Measurements from ENCODE around the gene STX17.
"Not testable (repeated sequence)": the region's sequence is repeated elsewhere in the genome, so short reads cannot be mapped to it uniquely, and the experiment has no call there.

The STX17 gene

DNA sequence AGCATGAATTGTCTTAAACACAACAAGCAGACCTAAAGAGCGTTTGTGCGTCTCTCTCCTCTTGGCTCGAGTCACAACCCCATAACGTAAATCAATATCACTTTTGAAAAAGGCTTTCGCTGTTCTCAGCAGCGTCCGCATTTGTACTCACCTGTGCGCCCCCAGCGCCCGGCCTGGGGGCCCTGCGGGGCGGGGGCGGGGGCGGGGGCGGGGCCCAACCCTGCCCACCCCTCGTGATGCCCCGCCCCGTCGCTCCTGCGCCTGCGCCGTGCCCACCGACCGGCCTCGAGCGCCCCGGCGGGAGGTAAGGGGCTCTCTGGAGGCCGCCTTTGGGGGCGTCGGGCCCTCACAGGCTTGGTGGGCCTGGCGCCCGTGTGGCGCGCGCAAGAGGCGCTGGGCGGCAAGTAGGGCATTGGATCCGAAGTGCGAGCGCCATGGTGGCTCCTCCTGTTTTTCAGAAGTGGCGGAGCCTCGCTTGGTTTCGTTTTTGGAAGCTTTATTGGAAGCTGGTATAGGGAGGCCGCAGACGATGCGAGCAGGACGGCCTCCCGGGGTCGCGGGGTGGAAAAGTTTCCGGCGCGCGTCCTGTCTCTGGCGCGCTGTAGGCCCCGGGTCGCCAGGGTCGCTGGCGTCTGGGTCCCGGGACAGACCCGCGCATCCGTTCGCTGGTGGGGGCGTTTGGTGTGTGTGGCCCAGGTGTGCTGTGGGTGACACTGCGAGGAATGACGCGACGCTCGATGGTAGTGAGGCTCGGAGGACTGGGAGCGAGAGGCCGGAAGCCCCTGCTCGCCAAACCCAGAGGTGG is at the start of gene STX17:
Gene STX17, plus strand, starts transcription at position 252 of the 805 bp plus-strand sequence. CDS start 8,586 bp downstream, outside the sequence.
- DNase-seq: peak; percentile 82

DNA sequence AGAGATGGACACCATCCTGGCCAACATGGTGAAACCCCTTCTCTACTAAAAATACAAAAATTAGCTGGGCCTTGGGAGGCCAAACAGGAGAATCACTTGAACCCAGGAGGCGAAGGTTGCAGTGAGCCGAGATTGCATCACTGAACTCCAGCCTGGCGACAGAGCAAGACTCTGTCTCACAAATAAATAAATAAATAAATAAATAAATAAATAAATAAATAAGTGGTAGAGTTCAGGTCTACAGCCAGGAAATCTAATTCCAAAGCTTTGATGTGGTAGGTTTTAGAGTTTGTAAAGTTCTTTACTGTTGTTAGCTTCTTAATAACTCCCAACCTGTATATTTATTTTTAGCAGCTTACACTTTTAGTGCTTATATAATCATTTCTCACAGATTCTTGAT is 48.9 kb upstream of the STX17 start:
- not testable (repeated sequence) for DNase-seq

DNA sequence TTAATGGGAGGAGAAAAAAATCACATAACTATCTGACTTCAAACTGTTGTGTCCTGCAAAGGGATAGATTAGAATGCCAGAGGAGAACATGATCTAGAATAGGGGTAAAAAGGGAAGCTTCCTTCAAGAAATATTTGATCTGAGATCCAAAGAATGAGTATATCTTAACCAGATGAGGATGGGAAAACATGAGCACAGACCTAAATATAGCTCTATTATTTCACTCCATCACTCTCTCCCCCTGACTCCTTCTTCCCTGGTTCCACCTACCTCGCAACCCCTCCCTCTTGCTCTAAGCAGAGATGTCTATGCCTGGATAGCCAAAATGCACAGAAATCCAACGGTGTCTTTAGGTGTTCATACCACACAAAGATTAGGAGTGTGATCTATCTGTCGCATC is 48.4 kb upstream of the STX17 start:
- no peak for DNase-seq

DNA sequence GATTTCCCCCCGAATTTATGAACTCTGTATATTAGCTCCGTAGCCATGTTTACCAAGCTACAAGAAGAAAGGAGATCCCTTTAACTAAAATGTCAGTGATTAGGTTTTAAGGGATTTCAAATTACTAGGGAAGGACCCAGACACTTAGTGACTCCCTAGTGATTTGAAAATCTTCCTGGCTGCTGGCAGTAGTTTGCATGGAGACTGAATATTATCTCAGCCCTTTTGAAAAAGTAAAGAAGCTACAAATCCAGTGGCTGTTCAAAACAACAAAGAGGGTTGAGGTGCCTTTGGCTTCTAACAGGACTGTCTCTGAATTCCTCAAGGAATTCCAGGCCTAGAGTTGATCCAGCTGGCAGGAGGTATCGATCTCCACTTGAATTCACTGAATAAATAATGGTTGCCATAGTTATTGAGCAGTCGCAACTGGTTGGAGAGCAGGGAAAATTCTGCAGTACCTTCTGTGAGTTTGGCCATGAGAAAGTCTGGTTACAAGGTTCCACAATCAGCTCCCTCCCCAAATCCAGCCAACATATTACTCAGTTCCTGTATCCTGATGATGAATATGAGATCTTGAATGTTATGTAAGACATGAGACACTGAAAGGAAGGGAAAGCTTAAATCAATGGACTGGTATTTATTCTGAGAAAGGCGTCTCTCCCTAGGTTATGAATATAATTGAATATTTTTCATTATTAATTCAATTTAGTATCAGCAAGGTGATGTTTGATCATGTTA is 47.0 kb upstream of the STX17 start:
- peak; percentile 31 for DNase-seq

DNA sequence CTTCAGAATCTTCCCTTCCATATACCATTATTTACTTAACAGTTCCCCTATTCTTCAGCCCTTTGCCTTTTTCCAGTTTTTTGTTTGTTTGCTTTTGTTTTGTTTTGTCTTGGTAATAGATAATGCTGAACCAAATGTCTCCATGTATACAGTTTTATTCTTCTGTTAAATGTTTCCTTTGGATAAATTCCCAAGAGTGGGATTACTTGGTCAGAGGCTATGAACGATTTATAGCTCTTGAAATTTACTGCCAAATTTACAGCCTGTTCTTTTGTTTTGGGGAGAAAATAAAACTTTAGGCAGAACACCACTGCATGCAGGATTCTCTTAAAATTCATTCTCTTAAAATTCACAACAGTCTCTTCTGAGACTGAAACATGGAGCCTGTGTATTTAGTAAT is 46.2 kb upstream of the STX17 start:
- no peak for DNase-seq

DNA sequence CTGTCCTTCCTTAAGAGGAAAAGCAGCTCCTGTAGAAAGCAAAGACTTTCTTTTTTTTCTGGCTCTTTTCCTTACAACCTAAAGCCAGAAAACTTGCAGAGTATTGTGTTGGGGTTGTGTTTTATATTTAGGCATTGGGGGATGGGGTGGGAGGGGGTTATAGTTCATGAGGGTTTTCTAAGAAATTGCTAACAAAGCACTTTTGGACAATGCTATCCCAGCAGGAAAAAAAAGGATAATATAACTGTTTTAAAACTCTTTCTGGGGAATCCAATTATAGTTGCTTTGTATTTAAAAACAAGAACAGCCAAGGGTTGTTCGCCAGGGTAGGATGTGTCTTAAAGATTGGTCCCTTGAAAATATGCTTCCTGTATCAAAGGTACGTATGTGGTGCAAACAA is 42.5 kb upstream of the STX17 start:
- no peak for DNase-seq

DNA sequence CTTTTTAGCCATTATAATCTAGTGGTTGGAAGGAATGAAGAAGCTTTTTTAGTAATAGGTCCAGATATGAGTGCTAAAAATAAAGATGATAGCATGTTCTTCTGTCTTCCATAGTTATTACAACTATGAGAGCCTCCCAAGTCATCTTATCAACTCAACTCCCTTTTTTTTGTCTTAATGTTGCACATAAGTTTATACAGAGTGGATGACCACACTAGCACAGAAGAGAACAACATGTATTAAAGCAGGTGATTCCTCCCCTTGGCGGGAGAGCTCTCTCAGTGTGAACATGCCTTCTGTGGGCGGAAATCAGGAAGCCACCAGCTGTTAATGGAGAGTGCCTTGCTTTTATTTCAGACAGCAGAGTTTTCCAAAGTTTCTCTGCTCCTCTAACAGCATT is 40.1 kb upstream of the STX17 start:
- DNase-seq: no peak

DNA sequence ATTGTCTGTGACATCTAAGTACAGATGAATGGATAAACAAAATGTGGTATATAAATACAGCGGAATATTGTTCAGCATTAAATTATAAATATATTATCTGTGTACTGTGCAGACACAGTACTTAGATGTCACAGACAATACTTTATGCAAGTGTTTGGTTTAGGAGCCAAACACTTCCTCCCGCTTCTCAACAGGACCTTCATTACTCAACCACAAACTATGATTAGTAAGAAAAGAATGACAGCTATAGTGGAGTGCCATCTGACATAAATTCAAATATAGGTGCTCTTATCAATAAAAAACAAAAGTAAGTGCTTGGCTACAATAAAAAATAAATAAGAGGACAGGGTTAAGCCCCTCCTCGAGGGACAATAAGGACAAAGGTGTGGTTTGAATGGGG is 38.9 kb upstream of the STX17 start:
- DNase-seq: no peak

DNA sequence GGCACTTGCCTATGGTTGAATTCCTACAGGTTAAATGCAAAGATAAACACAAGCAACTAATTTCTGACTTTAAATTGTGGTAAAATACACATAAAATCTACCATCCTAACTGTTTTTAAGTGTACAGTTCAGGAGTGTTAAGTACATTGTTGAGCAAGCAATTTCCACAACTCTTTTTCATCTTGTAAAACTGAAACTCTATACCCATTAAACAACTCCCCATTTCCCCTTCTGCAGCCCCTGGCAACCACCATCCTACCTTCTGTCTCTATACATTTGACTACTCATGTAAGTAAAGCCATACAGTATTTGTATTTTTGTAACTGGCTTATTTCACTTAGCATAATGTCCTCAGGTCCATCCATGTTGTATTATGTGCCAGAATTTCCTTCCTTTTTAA is 38.5 kb upstream of the STX17 start:
- no peak for DNase-seq

DNA sequence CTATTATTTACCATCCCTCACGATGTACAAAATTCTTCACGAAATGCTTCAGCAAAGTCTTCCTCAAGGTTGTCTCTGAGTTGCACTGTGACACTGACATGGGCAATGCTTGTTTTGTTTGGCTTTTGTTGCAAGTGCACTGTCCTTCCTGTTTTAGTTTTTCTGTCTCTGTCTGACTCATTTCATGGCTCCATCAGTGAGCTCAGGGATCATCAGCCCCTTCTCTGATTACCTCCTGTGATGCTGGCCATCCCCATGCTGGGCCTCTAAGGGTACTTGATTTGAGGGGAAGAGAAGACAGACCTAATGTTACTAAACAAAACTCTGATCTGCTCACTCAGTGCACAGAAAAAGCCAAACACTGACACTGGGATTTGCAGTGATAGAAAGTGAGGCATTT is 37.6 kb upstream of the STX17 start:
- DNase-seq: no peak

DNA sequence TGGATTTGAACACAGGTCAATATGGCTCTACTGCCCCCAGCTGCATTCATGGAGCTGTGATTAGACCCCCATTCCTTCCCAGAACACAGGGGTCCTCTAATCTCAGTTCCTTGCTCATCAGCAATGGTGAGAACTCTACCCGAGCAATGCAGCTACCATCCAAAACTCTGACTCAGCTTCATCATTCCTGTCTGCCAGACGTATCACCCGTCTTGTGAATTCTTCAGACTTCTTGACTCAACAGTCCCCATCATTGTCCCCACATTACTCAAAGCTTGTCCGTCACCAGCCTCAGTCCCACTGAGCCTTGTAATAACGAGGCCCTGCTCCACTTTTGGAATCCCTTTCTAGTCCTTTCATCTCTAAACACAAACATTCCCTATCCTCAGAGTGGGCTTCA is 36.3 kb upstream of the STX17 start:
- no peak for DNase-seq

DNA sequence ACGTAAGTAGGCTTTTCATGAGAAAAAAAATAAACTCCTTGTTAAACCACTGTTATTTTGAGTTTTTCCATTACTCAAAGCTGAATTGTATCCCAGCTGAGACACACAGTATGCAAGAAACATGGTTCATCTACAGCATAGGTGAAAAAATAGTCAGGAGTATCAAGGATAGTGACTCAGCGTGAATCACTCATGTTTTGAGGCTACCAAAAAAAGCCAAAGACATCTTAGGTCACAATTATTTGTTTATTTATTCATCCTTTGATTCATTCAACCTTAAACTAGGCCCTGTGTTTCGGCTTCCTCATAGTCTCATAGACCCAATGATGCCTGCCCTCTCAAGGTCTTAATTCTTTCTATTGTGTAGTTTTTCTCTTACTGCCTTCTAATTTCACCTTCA is 32.9 kb upstream of the STX17 start:
- no peak for DNase-seq

DNA sequence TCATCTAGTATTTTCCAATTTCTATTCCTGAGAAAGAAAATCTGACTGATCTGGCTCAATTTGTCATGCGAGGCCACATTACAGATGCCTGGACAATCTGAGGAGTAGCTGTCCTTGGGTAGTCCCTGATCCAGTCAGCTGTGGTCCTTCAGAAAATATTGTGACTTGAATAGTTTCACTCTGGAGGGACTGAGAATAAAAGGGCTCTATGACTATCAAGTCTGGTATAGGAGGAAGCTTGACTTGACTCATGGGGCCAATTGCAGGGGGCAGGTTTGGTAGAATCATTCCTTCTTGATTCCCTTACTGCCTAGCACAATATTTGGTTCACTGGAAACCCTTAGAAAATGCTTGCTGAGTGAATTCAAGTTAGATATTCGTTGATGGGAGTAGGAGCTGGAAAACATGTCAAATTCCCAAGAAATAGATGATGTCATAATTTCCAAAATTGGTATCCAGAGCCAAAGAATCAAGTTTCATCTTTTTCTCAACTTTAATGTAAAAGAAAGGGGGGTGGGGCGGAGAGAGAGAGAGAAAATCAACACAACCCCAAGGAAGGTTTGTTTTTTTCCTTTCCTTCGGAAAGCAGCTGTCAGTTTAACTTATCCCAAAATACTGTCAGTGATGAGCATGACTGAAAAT is 32.4 kb upstream of the STX17 start:
- DNase-seq: no peak

DNA sequence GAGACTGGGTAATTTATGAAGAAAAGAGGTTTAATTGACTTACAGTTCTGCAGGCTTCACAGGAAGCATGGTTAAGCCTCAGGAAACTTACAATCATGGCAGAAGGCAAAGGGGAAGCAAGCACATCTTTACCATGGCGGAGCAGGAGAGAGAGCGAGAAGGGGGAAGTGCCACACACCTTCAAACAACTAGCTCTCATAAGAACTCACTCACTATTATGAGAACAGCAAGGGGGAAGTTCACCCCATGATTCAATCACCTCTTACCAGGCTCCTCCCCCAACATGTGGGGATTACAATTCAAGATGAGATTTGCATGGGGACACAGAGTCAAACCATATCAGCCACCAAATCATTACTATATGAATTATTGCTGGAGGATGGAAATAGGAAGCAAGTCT is 30.3 kb upstream of the STX17 start:
- DNase-seq: no peak

DNA sequence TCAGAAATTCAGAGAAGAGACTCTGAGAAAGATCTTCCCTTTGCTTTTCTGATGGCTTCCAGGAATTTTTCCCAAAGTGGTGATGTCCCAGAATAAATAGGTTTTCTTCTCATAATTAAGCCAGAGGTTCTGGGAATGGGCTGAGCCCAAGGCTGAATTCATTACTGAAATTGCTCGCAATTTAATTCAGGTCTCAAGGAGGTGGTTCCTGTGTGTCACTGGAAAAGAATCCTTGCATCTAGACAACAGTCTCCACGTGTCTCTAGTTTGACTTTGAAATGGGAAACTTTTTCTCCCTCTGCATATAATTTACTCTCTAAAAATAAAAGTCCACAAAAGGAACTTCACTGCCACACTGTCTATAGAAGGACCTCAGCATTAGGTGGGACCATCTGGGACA is 27.8 kb upstream of the STX17 start:
- DNase-seq: no peak

DNA sequence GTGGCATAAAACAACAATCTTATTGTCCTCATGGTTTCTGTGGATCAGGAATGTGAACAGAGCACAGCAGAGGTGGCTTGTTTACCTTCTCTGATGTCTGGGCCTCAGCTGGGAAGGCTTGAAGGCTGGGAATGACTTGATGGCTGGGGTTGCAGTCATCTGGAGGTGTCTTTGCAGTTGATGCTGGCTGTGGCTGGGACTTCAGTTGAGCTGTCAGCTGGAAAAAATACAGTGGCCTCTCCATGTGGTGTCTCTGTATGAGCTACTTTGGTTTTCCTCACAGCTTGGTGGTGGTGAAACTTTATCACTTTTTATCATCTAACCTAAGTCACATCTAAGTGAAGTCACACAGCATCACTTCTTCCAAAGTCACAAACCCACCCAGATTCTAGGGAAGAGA is 24.7 kb upstream of the STX17 start:
- DNase-seq: no peak

DNA sequence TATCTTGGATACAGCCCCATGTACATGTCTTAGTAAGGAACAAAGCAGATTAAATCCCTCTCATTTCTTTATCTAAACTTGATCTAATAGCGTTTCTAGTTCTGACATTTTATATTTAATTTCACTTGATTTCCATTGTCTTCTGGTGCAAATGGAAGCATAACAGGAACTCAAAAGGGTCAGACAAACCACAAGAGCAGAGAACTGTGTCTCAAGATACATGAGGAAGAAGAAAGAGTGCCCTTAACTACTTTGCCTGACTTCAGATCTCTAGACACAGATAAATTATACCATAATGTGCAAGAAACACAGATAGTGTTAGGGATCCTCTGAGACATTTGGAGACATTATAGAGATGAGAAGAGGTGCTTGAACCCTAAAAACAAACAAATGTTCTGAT is 20.7 kb upstream of the STX17 start:
- DNase-seq: no peak

DNA sequence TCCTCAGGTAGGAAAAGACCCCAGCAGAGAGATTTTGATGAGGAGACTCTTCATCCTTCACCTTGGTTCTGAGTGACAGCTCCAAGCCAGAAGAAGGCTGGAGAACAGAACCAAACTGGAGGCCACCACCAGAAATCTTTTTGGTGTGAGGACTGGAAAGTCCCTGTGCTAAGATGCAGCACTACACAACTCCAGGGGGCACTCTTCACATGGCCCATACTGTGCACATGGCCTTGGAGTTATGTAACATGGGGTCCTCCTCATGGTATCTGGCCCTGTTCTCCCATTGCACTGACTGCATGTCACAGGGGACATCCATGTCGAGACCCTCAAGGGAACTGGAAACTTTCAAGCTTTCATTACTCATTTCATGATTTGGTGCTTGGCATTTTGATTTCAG is 17.3 kb upstream of the STX17 start:
- no peak for DNase-seq

DNA sequence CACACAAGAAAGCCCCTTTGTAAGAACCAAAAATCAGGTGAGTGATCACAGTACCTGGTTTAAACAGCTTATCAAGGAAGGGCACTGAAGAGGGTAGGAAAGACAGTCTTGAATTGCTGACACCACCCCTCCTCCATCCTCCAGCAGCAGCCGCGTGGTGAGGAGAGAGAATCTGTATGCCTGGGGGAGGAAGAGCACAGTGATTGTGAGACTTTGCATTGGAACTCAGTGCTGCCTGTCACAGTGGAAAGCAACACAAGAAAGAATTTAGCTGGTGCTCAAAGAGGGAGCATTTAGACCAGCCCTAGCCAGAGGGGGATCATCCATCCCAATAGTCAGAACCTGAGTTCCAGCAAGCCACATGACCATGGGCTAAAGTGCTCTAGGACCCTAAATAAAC is 11.6 kb upstream of the STX17 start:
- DNase-seq: no peak

DNA sequence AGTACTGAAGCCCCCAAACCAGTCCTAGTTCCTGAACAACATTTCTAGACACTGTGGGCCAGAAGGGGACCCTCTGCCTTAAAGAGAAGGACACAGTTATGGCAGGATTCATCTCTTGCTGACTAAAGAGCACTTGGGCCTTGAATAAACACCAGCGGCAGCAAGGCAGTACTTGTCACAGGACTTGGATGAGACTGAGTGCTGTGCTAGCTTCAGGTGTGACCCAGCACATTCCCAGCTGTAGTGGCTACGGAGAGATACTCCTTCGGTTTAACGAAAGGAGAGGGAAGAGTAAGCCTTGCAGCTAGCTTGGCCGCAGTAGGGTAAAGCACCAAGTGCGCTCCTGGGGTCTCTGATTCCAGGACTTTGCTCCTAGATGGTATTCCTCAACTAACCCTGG is 10.9 kb upstream of the STX17 start:
- no peak for DNase-seq

DNA sequence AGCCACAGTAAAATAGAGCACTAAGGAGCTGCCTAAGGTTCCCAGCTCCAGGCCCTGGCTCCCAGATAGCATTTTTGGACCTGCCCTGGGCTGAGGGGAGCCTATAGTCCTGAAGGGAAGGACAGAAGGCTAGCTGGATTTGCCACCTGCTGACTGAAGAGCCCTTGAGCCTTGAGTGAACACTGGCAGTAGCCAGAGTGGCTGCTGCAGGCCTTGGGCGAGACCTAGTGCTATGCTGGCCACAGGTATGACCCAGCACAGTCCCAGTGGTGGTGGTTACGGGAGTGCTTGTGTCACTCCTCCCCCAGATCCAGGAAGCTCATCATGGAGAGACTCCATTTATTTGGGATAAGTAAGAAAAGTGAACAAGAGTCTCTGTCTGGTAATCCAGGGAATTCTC is 10.3 kb upstream of the STX17 start:
- no peak for DNase-seq

DNA sequence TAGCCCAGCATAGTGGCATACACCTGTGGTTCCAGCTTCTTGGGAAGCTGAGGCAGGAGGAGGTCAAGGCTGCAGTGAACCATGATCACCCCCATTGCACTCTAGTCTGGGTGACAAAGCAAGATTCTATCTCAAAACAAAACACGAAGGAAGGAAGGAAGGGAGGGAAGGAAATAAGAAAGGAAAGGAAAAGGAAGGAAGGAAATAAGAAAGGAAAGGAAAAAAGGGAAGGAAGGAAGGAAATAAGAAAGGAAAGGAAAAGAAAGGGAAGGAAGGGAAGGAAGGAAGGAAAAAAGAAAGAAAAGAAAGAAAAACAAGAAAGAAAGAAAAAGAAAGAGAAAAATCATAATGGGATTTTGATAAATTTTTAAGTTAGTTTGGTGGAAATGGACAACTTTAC is 3.1 kb upstream of the STX17 start:
- no peak for DNase-seq

DNA sequence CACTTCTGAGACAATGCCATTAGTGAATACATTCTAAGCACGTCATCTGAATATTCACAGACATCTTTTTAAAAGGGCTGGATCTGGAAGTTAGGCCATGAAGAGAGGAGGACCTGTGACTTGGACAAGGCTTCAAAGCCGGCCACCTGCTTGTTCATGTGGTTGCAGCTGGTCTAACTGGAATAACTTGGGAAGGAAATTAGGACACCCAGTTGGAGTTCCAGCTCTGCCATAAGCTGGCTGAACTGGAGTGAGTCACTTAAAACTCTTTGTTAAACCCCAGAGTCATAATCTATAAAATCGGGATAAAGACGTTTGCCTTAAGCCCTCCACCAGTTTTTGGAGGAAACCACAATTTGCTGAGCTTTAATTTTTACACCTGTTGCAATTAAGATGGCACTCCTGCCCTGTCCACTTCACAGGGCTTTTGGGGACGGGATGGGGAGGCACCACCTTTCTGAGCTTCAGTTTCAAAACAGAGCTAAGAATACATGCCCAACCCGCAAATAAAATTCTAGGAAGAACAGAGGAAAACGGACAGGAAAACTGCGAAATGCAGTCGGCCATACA is 536 bp upstream of the STX17 start:
- no peak for DNase-seq

DNA sequence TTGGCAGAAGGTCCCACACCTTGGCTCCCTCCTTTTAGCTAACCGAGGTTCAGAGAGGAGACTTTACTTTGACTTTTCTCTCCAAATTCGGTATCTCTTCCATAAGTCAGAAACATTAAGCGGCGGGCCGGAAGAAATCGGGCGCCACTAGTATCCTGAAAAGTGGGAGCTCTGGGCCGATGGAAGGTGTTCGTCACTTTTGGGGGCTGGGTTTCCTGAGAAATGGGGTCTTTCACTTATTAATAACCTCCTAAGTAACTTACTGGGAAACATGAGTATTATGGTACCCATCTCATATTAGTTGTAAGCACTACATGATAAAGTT is 716 bp downstream of the STX17 start:
- no peak for DNase-seq

All from suppressor macrophage treated with lipopolysaccharide for 4 hours (primary cell).